Kidney tubule cell (primary cell): Measurements from ENCODE around the gene AMHR2.
"Not testable (repeated sequence)": the region's sequence is repeated elsewhere in the genome, so short reads cannot be mapped to it uniquely, and the experiment has no call there.

Experiments used
- DNase-seq: peaks from one replicate; pipeline ENCODE4 v3.0.0-alpha.2; 2018; ENCODE audit warnings: low spot score

Gene AMHR2

DNA sequence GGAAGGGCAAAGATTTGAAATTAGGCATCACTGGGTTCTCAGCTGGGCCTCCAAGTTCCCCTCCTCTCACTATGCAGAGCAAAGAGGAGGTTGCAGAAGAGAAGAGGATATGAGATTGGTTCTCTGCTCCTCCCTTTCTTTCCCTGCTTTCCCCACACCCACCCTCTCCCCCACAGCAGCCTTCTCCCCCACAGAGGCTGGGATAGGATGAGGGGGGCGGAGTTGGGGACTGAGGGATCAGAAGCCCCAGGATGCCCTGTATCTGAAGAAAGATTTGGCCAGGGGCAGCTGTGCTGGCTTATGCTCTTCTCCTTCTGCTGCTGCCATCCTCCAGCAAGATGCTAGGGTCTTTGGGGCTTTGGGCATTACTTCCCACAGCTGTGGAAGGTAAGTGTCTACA, at the start of gene AMHR2:
TSS of gene AMHR2 (plus strand) at position 259 of the 400 bp plus-strand sequence. CDS start at position 339, 80 bp downstream.
- no peak for DNase-seq

DNA sequence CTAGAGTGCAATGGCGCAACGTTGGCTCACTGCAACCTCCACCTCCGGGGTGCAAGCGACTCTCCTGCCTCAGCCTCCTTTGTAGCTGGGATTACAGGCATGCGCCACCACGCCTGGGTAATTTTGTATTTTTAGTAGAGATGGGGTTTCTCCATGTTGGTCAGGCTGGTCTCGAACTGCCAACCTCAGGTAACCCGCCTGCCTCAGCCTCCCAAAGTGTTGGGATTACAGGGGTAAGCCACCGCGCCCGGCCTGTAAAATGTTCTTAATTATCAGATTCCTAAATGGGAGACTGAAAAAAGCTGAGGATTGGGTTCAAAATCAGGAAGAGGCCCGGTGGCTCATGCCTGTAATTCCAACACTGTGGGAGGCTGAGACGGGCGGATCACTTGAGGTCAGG, 49.4 kb upstream of the AMHR2 start:
- DNase-seq = not testable (repeated sequence)

DNA sequence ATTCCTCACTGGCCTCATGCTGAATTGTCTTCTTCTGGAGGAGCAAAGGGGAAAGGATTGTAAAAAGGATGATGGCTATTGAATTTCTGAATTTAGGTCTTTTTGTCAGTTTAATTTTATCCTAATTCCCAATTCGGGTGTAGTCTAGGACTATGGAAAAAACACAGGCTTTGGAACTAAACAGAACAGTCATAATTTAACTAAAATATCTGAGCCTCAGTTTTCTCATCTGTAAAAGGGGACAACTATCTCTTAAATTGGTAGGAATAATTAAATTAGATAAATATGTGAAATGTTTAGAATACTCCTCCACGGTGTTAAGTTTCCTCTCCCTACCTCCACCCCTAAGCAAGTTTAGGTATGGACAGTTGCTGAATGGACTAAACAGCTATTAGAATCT, 46.9 kb upstream of the AMHR2 start:
- DNase-seq = no peak

DNA sequence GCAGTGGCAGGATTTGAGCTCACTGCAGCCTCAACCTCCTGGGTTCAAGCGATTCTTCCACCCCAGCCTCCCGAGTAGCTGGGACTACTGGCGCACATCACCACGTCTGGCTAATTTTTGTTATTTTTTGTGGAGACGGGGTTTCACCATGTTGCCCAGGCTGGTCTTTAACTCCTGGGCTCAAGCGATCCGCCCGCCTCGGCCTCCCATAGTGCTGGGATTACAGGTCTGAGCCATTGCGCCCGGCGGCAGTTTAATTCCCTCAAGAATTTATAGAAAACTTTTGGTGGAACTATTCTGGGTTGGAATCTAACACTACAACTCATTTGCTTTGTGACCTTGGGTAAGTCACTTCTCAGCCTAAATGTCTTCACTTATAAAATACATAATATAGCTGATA, 45.4 kb upstream of the AMHR2 start:
- no peak for DNase-seq

DNA sequence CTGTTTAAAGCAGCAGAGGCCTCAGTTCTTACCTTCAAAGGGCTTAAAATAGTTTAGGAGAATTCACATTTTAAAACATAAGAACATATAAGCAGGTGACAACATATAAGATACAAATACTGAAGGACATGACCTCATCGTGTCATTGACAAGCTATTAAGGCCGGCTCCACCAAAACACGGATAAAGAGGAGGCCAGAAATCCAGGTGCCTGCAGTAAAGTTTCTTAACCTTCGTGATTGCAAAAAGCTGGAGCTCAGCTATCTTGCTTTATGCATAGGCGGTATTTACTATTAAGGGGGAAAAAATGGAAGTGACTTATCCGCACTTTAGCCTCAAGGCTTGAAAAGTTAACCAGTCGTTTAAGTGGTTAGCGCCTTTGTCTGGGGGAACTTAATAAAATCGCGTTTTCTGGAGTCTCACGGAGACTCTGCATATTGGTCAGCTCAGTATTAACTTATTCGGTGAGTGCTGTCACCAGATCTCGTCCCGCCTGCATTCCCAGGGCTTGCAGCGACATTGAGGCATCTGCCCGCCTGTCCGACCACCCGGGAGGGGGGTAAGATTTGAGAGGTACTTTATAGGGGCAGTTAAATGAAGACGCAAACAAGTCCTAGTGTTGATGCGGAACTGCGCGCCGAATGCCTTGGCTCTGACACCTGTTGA, 44.8 kb upstream of the AMHR2 start:
- DNase-seq = peak; percentile 23

DNA sequence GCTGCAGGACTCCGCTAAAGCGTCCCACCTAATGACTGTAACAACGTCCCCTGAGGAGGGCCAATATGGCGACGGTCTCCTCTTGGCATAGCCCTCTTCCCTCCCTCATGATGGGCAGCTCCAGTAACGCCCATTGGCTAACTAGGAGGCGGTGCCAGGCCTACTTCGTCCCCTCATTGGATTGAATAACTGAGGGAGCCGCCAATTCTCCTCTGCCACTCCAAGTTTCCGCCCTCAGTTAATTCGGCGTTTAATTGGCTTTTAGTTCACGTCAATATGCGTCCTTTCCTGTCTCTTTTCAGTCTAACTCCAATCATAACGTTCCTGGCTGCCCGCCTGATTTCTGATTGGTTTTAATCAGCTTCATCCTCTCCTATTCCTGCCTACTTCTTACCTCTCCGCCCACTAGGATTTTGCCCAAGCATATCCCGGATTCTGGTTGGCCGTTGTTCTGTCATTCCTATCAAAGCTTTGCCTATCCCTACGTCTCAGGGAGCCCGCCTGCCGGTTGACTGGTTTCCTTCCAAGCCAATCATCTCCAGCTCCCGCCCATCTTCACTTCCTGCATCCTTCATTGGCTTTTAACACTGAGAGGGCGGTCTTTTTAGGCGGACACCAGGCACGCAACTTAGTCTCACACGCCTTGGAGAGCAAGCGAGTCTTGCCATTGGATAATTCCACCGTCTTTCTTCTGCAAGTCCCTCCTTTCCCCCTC, 44.1 kb upstream of the AMHR2 start:
- peak; percentile 100 for DNase-seq

DNA sequence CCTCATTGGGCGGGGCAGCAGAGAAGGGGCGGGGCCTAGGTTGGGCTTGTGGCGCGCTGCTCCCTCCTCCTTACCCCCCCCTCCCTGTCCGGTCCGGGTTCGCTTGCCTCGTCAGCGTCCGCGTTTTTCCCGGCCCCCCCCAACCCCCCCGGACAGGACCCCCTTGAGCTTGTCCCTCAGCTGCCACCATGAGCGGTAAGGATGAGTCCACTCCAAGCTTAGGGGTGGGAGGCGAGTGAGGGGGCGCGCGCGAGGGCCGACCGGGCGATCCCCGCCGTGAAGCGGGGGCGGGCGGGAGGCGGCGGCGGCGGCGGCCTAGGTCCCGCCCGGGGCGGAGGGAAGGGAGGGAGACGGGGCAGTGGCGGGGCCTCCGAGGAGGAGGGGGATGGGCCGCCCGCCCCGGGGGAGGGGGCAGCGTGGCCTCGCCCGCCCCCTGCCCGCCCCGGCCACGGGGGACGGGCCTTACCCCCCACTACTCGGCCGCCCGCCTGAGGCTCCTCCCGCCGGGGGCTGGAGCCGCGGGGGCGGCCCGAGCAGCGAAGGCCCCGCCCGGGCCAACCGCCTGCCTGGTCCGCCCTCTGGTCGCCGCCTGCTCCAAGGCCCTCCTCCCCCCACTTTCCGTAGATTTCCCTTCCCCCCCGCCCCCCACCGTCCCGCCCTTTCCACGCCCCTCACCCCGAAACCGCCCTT, 43.4 kb upstream of the AMHR2 start, which contains the start of gene SP1:
TSS of gene SP1 (plus strand) at position 73 of the 690 bp plus-strand sequence. CDS start at position 189, 116 bp downstream.
- peak; percentile 97 for DNase-seq

DNA sequence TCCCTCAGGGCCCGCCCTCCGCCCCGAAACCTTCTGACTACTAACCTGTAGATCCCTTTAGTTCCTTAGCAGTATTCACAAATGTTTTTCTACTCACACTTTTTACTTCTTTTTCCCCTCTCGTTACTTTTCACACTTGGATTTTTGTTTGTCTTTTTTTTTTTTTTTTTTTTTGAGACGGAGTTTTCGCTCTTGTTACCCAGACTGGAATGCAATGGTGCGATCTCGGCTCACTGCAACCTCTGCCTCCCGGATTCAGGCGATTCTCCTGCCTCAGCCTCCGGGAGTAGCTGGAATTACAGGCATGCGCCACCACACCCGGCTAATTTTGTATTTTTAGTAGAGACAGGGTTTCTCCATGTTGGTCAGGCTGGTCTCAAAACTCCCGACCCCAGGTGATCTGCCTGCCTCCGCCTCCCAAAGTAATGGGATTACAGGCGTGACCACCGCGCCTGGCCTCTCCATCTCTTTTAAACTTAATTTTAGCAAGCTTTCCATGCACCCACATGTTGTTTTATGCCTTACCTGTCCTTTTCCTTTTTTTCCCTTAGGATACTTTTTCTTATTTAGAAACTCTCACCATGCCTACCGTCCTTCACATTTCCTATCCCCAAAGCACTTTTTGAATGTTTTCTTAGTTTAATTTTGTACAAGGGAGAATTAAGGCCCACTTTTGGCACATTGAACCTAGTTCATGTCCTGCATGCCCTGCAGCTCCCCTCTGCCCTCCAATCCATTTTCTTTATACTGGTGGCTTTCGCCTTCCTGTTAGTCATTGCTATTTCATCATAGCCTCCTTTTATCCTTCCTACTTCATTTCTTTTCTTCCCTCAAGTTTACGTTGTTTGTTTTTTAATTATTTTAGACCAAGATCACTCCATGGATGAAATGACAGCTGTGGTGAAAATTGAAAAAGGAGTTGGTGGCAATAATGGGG, 42.6 kb upstream of the AMHR2 start:
- peak; percentile 61 for DNase-seq

DNA sequence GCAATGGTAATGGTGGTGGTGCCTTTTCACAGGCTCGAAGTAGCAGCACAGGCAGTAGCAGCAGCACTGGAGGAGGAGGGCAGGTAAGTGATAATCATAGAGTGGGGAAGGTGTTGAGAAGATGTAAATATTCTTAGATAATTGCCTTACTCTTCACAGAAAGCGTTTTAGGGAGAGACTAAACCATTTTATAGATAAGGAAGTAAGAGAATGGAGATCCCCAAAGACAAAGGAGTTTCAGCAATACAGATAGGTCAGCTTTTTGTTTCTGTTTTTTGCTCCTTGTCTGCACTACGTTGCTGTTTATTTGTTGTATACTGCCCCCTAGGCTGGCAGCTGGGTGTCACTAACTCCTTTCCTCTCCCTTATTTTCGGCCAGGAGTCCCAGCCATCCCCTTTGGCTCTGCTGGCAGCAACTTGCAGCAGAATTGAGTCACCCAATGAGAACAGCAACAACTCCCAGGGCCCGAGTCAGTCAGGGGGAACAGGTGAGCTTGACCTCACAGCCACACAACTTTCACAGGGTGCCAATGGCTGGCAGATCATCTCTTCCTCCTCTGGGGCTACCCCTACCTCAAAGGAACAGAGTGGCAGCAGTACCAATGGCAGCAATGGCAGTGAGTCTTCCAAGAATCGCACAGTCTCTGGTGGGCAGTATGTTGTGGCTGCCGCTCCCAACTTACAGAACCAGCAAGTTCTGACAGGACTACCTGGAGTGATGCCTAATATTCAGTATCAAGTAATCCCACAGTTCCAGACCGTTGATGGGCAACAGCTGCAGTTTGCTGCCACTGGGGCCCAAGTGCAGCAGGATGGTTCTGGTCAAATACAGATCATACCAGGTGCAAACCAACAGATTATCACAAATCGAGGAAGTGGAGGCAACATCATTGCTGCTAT, 41.7 kb upstream of the AMHR2 start:
- DNase-seq = peak; percentile 97

DNA sequence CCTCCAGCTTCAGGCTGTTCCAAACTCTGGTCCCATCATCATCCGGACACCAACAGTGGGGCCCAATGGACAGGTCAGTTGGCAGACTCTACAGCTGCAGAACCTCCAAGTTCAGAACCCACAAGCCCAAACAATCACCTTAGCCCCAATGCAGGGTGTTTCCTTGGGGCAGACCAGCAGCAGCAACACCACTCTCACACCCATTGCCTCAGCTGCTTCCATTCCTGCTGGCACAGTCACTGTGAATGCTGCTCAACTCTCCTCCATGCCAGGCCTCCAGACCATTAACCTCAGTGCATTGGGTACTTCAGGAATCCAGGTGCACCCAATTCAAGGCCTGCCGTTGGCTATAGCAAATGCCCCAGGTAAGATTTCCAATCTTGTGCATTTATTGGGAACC, 40.4 kb upstream of the AMHR2 start:
- peak; percentile 32 for DNase-seq

DNA sequence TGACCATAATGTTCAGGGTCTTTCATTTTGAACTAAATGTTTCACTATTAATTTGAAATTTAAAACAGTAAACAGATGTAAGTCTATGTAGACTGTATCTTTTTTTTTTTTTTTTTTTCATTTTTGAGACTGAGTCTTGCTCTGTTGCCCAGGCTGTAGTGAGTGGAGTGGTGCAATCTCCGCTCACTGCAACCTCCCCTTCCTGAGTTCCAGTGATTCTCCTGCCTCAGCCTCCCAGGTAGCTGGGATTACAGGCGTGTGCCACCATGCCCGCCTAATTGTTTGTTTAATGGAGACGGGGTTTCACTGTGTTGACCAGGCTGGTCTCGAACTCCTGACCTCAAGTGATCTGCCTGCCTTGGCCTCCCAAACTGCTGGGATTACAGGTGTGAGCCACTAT, 37.3 kb upstream of the AMHR2 start:
- DNase-seq = not testable (repeated sequence)

DNA sequence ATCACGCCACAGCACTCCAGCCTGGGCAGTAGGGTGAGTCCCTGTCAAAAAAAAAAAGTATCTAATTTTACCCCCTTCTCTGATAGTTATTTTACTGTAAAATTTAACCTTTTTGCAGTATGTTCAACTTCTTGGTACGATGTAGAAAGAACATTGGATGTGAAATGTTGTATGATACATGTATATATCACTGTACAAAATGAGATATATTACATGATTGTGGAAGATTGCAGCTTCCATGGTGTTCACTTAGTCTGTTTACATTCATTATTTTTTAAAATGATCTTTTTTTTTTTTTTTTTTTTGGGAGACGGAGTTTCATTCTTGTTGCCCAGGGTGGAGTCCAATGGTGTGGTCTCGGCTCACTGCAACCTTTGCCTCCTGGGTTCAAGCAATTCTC, 34.7 kb upstream of the AMHR2 start:
- DNase-seq = no peak

DNA sequence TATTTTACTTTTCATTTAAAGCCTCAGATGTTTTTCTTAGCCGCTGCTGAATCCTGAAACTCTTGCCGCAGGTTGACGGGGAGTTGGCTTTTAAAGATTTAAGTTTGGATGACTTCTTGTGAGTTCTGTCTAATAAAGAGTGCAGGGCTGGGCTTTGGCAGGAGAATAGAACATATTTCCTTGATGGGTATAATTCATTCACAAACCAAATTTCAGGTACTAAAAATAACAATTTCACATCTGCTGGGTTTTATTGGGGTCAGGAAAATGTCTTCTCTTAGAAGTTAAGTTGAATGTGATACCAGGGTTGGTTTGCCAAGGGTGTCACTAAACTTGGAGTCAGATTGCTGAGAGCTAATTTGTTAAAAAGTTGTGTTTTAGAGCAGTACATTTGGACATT, 34.0 kb upstream of the AMHR2 start:
- no peak for DNase-seq

DNA sequence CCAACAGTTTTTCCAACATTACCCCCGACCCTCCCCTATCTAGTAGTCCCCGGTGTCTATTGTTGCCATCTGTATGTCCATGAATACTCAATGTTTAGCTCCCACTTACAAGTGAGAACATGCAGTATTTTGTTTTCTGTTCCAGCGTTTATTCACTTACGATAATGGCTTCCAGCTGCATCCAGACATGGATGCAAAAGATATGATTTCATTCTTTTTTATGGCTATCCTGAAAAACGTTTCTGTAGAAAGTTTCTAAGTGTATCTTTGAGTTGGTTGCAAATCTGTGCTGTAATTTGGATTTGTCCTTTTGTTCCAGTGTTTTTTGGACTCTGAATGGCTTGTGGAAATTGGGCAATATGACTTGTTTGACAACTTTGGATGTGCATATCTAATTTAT, 31.9 kb upstream of the AMHR2 start:
- no peak for DNase-seq

DNA sequence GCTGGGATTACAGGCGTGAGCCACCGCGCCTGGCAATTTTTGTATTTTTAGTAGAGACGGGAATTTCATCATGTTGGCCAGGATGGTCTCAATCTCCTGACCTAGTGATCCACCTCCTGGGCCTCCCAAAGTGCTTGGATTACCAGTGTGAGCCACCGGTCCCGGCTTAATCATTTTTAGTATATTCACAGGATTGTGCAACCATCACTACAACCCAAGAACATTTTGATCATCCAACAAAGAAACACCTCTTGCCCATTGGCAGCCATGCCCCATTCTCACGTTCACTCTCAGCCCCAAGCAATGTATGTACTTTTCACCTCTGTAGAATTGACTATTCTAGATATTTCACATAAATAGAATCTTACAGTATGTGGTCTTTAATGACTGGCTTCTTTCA, 23.8 kb upstream of the AMHR2 start:
- DNase-seq = no peak

DNA sequence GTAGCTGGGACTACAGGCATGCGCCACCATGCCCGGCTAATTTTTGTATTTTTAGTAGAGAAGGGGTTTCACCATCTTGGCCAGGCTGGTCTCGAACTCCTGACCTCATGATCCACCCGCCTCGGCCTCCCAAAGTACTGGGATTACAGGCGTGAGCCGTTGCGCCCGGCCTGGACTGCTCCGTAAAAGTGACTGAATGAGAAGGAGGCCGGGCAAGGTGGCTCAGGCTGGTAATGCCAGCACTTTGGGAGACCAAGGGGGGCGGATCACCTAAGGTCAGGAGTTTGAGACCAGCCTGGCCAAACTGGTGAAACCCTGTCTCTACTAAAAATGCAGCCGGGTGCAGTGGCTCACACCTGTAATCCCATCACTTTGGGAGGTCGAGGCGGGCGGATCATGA, 21.3 kb upstream of the AMHR2 start:
- DNase-seq = not testable (repeated sequence)

DNA sequence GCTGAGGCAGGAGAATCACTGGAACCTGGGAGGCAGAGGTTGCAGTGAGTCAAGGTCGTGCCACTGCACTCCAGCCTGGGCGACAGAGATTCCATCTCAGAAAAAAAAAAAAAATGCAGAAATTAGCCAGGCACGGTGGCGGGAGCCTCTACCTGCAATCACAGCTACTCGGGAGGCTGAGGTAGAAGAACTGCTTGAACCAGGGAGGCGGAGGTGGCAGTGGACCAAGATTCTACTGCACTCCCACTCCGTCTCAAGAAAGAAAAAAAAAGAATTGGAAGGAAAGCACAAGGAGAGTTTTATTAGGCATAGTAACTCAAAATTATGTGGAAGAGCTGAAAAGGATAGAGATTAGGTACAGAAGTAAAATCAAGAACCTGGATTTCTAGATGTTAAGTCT, 20.8 kb upstream of the AMHR2 start:
- peak; percentile 46 for DNase-seq

DNA sequence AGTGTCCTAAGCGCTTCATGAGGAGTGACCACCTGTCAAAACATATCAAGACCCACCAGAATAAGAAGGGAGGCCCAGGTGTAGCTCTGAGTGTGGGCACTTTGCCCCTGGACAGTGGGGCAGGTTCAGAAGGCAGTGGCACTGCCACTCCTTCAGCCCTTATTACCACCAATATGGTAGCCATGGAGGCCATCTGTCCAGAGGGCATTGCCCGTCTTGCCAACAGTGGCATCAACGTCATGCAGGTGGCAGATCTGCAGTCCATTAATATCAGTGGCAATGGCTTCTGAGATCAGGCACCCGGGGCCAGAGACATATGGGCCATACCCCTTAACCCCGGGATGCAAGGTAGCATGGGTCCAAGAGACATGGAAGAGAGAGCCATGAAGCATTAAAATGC, 12.7 kb upstream of the AMHR2 start:
- DNase-seq = no peak

DNA sequence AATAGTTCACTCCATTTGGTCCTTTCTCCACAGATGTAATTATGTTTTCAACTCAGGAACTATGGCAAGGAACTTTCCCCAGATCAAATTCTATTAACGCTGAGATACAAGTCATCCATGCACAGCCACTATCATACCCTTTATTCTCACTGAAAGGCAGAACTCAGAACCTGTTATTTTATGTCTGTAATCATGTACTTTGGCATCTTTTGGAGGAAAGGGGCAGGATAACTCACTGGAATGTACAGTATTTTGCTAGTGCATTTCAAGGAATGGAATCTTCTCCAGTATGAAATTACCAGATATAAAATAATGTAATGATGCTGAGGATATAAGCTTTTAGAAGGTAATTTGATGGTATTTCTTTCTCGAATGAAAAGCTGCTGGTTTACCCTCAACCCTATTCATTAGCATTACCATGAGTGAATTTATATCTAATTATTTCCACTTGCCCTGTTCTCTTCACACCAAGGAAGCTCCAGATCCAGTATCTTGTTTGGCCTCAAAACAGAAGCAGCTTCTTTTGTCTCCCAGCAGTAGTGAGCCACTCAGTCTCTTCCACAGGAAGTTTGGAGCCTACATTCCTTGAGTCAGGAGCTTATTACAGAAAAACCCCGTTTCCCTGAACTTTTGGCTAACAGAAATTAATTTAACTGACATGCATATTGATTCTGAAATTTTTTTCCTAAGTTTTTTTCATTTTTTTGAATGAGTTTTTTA, 10.0 kb upstream of the AMHR2 start:
- DNase-seq = no peak

DNA sequence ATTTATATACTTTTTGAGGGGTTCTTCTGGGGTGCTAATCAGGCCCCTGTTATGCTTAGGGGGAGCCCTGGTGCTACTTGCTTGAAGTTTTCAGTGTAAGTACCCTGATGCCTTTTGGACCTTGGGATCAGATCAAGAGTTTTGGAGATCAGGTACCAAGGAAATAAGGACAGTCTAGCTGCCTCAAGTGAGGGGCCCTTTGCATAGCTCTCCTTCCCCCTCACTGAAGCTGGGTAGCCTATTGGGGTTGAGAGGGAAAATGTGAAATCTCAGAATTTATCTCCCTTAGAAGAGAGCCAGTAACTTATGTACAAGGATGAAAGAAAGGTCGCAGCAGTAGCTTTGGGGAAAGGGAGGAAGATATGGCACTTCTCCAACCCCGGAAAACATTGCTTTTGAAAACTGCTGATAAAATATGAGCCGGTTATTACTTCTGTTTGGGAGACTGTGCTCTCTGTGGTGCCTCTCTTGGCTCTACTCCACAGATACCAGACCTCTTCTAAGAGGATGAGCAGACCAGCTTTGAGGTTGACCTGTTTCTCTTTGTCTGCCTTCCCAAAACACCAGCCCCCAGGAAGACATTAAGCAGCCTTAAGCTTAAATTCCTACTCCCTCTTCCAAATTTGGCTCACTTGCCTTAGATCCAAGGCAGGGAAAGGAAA, 8.8 kb upstream of the AMHR2 start:
- no peak for DNase-seq
